Upper lobe of right lung (tissue), 1 donor: ENCODE results near the gene KHDRBS1. TPM values are rescaled to one million over a fixed set of nuclear protein-coding genes. Genes with fewer than 3 reads are reported as not detected.
"Not testable (repeated sequence)": the region's sequence is repeated elsewhere in the genome, so short reads cannot be mapped to it uniquely, and the experiment has no call there.

Source experiments
- ATAC-seq: fragments of 200-7000 bp; cut with Tn5 transposase; one replicate; pipeline ENCODE4 v1.9.1; 2020; ENCODE audit warnings: mild to moderate bottlenecking, moderate library complexity
- DNase-seq: peaks from one replicate; pipeline ENCODE4 v3.0.0-alpha.2; 2020
- H3K27ac ChIP-seq: fragments of 200-600 bp; one replicate; pipeline ENCODE4 v1.8.0; 2022
- H3K27me3 ChIP-seq: fragments of 200-600 bp; one replicate; pipeline ENCODE4 v1.8.0; 2022; ENCODE audit warnings: mild to moderate bottlenecking
- H3K36me3 ChIP-seq: fragments of 200-600 bp; one replicate; pipeline ENCODE4 v1.8.0; 2022
- H3K4me1 ChIP-seq: fragments of 200-600 bp; one replicate; pipeline ENCODE4 v1.8.0; 2022
- H3K4me3 ChIP-seq: fragments of 200-600 bp; one replicate; pipeline ENCODE4 v1.8.0; 2022; ENCODE audit warnings: mild to moderate bottlenecking
- H3K9me3 ChIP-seq: fragments of 200-600 bp; one replicate; pipeline ENCODE4 v1.8.0; 2022
- CTCF ChIP-seq: fragments of 200-600 bp; IDR thresholded peaks from one replicate; pipeline ENCODE4 v1.8.0; 2022; ENCODE audit warnings: antibody characterized with exemption
- intact Hi-C: fragments of 100-400 bp; cut with DNase I; formaldehyde crosslinking; loops from one replicate; pipeline ENCODE4 v1.11.0; 2022
- total RNA-seq: library from RNA; stranded (reverse); fragmentation: NEBNext Ultra II Directional; extraction: Animal tissue kit (Norgen Biotek cat#: 25700); gene quantifications from one replicate; pipeline ENCODE4 v1.2.1, GENCODE V29; 2021
- donor health status: DM: no; HTN: yes; CAD: no; lungs with severe emphysema.

The KHDRBS1 gene
- total RNA-seq, 1 donor from 2014 or later = 81.7 TPM

- DNase-seq = peak; percentile 28
- no peak for ATAC-seq
- no peak for TF ChIP-seq CTCF
- Histone ChIP-seq H3K9me3 (no peaks in the 10 kb centered on the region), H3K36me3 (no peaks in the 10 kb centered on the region), H3K4me1 (peaks cover 12% of the 10 kb centered on the region), H3K4me3 (no peak overlapping the region), H3K27me3 (no peaks in the 10 kb centered on the region), H3K27ac (no peak overlapping the region)
- intact Hi-C loops = no loop called here
Measured at GRCh38 chr1:31987135-31987619, 26.5 kb upstream of the KHDRBS1 start.

DNA sequence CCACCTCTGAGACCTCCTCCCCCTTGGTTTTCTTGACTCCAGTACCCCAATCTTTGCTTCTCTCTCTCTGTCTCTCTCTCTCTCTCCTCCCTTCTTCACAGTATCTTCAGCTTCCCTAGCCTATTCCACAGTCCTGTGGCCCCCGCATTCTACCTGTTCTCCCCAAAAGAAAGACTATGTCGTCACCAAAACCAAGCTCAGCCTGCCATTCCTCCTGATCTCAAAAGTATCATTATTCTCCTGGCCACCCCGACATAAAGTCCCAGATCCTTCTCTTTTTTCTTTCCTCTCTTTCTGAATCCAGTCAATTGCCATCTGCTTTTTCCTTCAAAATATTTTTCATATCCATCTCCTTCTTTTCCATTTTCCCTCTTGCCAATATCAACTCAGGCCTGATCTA lies 23.7 kb upstream of the KHDRBS1 start:
- intact Hi-C loops = no loop called here
- no peak overlapping the region for H3K27ac ChIP-seq
- peaks cover 6% of the 10 kb centered on the region for H3K4me1 ChIP-seq
- no peaks in the 10 kb centered on the region for H3K36me3 ChIP-seq
- no peak for ATAC-seq
- no peaks in the 10 kb centered on the region for H3K9me3 ChIP-seq
- DNase-seq = peak; percentile 1
- no peaks in the 10 kb centered on the region for H3K27me3 ChIP-seq
- no peak overlapping the region for H3K4me3 ChIP-seq
- TF ChIP-seq CTCF = no peak

- no peak for ATAC-seq
- H3K9me3 ChIP-seq = no peaks in the 10 kb centered on the region
- no peak for DNase-seq
- H3K36me3 ChIP-seq = no peaks in the 10 kb centered on the region
- H3K27me3 ChIP-seq = no peaks in the 10 kb centered on the region
- H3K27ac ChIP-seq = no peak overlapping the region
- no peaks in the 10 kb centered on the region for H3K4me1 ChIP-seq
- intact Hi-C loops = no loop called here
- no peak overlapping the region for H3K4me3 ChIP-seq
- no peak for TF ChIP-seq CTCF
Measured at GRCh38 chr1:31991182-31991581, 22.5 kb upstream of the KHDRBS1 start.

DNA sequence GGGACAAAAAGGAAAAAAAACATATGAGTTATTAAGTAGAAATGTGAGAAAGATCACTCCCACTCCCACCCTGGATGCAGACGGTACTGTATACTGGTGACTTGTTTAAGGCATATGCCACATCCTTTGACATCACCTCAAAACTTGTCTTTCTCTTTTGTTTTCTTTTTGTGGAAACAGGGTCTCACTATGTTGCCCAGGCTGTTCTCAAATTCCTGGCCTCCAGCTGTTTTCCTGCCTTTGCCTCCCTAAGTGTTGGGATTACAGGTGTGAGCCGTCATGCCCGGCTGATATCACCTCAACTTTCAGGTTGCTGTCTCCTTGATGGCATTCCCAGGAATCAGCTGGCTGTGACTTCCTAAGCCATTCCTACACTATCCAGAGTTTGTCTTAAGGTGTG lies 18.4 kb upstream of the KHDRBS1 start:
- H3K27ac ChIP-seq = no peak overlapping the region
- intact Hi-C loops = no loop called here
- no peaks in the 10 kb centered on the region for H3K36me3 ChIP-seq
- no peaks in the 10 kb centered on the region for H3K27me3 ChIP-seq
- TF ChIP-seq CTCF = no peak
- H3K9me3 ChIP-seq = no peaks in the 10 kb centered on the region
- no peak for ATAC-seq
- DNase-seq = peak; percentile 5
- no peaks in the 10 kb centered on the region for H3K4me1 ChIP-seq
- no peak overlapping the region for H3K4me3 ChIP-seq

GRCh38 chr1:31996121-31996520 lies 17.5 kb upstream of the KHDRBS1 start:
- ATAC-seq, H3K27me3 ChIP-seq, H3K4me1 ChIP-seq, H3K36me3 ChIP-seq, H3K4me3 ChIP-seq, intact Hi-C loops, H3K27ac ChIP-seq, H3K9me3 ChIP-seq: not testable (repeated sequence)
- peak; percentile 1 for DNase-seq

- TF ChIP-seq CTCF = no peak
- H3K4me1 ChIP-seq = no peaks in the 10 kb centered on the region
- DNase-seq (no peak), ATAC-seq (no peak)
- no peak overlapping the region for H3K4me3 ChIP-seq
- H3K27me3 ChIP-seq = no peaks in the 10 kb centered on the region
- H3K9me3 ChIP-seq = no peaks in the 10 kb centered on the region
- intact Hi-C loops = no loop called here
- no peak overlapping the region for H3K27ac ChIP-seq
- H3K36me3 ChIP-seq = no peaks in the 10 kb centered on the region
Measured at GRCh38 chr1:32001863-32002262, 11.8 kb upstream of the KHDRBS1 start.

DNA sequence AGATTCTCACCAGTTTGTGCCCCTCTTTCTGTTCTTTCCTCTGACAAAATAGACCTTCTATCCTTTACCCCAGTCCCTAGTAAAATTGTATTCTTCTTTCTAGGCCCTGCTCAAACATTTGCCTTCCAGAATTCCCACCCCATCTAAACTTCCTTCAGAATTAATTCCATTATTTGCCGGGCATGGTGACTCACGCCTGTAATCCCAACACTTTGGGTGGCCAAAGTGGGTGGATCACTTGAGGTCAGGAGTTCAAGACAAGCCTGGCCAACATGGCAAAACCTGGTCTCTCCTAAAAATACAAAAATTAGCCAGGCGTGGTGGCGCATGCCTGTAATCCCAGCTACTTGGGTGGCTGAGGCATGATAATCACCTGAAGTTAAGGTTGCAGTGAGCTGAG lies 11.4 kb upstream of the KHDRBS1 start:
- DNase-seq = peak; percentile 1
- H3K4me1 ChIP-seq, ATAC-seq, H3K36me3 ChIP-seq, intact Hi-C loops, H3K27ac ChIP-seq, H3K9me3 ChIP-seq, H3K27me3 ChIP-seq, H3K4me3 ChIP-seq: not testable (repeated sequence)
